Esophagus squamous epithelium (tissue), 4 donors: ENCODE measurements around the gene TK2.

Experiments
- CTCF ChIP-seq, 6 experiments: fragments of 450-650 bp in 4 of 6; fragments of 200-600 bp in 2 of 6; sonication (generic) in 2 of 6; IDR thresholded peaks; one replicate each; pipeline ENCODE4 v1.5.1; 2016 to 2019; ENCODE audit warnings: antibody characterized with exemption in 6 of 6, mild to moderate bottlenecking in 4 of 6, moderate library complexity in 4 of 6
- POLR2A ChIP-seq, 4 donors: fragments of 450-650 bp; IDR thresholded peaks; one replicate each; pipeline ENCODE4 v1.6.1; 2017; ENCODE audit warnings: antibody characterized with exemption in 4 of 4, mild to moderate bottlenecking in 4 of 4, moderate library complexity in 3 of 4

GRCh38 chr16:66548868-66549267 lies 1.1 kb downstream of the TK2 start:
- TF ChIP-seq CTCF (IDR thresholded peaks at IDR 0.05) (no peak), POLR2A (IDR thresholded peaks at IDR 0.05) (no peak)
